Embryonic facial prominence (tissue), 1 donor: Measurements from ENCODE around the gene MSANTD2.

Source experiments
- DNase-seq: peaks from one replicate; pipeline ENCODE4 v3.0.0-alpha.2; 2016; ENCODE audit errors: extremely low spot score

MSANTD2 gene

GRCh38 chr11:124817036-124817435, 16.8 kb upstream of the MSANTD2 start:
- no peak for DNase-seq

GRCh38 chr11:124814739-124815138, 14.5 kb upstream of the MSANTD2 start:
- DNase-seq: no peak

GRCh38 chr11:124812876-124813275, 12.7 kb upstream of the MSANTD2 start:
- DNase-seq: no peak

DNA sequence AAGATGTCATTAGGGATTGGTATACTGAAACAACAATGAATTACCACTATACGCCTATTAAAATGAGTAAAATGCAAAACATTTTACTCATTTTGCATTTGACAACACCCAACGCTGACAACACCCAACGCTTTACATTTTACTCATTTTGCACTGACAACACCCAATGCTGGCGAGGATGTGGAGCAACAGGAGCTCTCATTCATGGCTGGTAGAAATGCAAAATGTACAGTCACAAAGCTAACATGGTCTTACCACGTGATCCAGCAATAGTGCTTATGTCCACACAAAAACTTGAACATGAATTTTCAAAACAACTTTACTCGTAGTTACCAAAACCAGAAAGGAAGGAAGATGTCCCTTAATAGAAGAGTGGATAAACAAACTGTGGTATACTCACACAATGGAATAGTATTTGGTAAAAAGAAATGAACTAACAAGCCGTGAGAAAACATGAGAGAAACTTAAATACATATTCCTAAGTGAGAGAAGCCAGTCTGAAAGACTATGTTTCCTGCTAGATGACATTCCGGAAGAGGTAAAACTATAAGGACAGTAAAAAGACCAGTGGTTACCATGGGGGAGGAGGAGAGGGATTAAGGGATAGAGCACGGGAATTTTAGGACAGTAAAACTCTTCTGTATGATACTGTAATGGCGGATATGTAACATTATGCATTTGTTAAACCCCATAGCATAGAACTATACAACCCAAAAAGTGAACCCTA, 11.4 kb upstream of the MSANTD2 start:
- no peak for DNase-seq

DNA sequence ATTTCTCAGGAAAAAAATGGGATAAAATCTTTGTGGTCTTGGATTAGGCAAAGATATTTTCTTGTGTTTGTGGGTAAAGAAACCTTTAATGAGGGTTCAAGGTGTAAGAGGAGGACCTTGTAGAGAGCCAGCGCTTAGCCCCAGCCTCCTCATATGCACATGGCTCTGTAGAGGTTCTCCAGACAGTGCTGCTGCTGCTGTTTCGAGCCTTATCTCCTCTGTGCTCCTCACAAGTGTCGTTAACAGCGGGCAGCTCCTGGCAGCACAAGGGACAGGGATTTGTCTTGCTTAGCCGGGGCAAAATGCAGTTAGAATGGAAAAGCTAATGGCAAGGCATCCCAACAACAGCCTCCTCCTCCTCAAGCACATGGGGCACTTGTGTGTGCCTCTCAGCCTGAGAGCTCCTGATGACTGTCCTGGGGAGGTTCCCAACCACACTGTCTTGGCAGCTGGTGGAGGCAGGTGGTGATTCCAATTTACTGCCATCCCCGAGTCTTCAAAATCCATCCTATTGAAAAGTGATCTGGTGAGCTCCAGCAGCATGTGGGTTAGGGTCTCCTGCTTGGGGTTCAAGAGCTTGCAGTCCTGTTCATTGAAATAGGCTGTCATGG, 7.6 kb upstream of the MSANTD2 start:
- DNase-seq: no peak

GRCh38 chr11:124807201-124807600, 7.0 kb upstream of the MSANTD2 start:
- DNase-seq: no peak

DNA sequence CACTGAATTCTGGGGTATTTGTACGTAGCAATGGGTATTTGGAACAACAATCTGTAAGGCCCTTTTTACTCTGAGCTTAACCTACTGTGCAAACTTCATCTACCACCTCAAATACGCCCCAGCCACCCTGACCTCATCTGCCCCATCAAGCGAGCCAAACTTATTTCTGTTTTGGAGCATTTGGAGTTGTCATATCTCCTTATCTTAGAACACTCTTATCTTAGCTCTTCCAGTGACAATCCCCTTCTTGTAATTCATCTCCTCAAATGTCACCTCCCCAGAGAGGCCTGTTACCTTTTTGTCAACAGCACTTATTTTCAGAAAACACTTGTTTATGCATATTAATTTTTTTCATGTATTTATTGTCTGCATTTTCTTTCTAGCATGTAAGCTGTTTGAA, 4.7 kb upstream of the MSANTD2 start:
- no peak for DNase-seq

DNA sequence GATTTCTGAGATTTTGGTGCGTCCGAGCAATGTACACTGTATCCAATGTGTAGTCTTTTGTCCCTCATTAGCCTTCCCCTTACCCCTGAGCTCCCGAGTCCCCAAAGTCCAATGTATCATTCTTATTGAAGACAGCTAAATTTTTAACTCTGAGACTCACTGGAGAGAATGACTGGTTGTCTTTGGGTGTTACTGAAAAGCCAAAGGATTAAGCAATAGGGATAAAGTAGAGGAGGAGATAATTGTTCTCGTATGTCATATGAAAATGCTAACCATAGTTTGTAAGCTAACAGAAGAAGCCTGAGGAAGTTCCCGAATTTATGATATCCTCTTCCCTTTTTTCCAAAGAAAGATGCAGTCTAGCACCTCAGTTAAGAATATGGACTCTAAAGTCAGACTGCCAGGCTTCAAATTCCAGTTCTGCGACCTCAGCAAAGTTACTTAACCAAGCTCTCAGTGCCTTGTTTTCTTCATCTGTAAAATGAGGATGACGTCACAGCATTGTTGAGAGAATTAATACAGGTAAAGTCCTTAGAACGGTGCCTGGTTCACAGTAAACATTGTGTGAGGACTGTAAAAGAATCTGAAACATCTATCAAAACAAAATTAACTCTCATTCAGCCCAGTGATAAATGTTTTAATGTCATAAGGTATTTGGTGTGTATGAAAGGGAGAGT, 1.6 kb upstream of the MSANTD2 start:
- DNase-seq: no peak

GRCh38 chr11:124801014-124801413, 808 bp upstream of the MSANTD2 start:
- DNase-seq: no peak

DNA sequence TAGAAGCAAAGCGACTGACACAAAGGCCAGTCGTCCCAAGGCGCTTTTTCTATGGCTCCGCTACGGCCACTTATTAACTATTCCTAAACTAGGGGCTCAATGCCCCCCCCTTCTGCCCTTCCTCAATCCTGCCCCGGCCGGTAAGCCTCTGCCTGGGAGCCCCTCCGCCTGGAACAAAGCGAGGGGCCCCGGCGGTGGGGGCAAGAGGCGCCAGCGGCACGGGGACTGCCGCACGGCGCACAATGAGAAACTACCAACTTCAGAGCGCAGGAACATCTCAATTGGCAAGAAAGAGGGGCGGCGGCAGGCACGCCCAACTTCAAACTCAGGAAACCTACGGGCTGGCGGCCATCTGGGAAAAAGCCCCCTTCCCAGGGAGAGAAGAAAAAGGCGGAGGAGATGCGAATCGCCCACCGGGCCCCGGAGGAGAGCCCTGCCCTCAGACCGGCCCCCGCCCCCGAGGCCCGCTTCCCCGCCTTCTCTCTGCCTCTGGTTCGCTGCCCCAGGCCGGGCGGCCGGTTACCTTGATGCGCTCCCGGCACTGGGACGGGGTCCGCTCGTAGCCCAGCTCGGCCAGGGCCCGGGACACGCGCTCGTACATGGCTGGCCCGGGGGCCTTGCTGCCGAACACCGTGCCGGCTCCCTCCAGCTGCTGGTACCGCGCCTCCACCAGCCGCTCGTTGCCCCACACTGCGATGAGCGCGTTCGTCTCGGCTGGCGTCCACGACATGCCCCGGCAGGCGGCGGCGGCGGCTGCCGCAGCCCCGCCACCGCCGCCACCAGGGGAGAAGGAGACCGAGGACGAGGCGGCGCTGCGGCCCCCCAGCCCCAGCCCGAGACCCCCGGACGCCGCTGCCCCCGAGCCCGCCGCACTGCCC, 619 bp downstream of the MSANTD2 start:
- DNase-seq: peak; percentile 6

- DNase-seq: peak; percentile 9
Measured at GRCh38 chr11:124798991-124799347, 1.2 kb downstream of the MSANTD2 start.

DNA sequence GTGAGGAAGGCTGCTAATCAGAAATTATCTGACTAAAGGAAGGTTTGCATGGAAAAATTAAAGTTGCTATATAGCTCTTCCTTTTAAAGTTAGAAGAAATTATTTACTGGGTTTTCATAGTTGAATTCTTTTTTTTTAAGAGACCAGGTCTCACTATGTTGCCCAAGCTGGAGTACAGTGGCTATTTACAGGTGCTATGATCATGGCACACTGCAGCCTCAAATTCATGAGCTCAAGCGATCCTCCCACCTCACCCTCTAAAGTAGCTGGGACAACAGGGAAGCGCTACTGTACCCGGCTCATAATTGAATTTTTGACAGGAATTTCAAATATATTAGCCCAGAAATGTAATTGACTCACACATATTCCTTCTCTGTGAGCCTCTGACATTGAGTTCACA, 3.9 kb downstream of the MSANTD2 start:
- no peak for DNase-seq

GRCh38 chr11:124793466-124794278, 6.5 kb downstream of the MSANTD2 start:
- DNase-seq: no peak

- DNase-seq: no peak
Measured at GRCh38 chr11:124791626-124792341, 8.4 kb downstream of the MSANTD2 start.

GRCh38 chr11:124788521-124788920, 11.7 kb downstream of the MSANTD2 start:
- no peak for DNase-seq

GRCh38 chr11:124784051-124784450, 16.2 kb downstream of the MSANTD2 start:
- no peak for DNase-seq

- DNase-seq: no peak
Measured at GRCh38 chr11:124783002-124783401, 17.2 kb downstream of the MSANTD2 start.

GRCh38 chr11:124779568-124779967, 20.6 kb downstream of the MSANTD2 start:
- no peak for DNase-seq

- no peak for DNase-seq
Measured at GRCh38 chr11:124778281-124778680, 21.9 kb downstream of the MSANTD2 start.

DNA sequence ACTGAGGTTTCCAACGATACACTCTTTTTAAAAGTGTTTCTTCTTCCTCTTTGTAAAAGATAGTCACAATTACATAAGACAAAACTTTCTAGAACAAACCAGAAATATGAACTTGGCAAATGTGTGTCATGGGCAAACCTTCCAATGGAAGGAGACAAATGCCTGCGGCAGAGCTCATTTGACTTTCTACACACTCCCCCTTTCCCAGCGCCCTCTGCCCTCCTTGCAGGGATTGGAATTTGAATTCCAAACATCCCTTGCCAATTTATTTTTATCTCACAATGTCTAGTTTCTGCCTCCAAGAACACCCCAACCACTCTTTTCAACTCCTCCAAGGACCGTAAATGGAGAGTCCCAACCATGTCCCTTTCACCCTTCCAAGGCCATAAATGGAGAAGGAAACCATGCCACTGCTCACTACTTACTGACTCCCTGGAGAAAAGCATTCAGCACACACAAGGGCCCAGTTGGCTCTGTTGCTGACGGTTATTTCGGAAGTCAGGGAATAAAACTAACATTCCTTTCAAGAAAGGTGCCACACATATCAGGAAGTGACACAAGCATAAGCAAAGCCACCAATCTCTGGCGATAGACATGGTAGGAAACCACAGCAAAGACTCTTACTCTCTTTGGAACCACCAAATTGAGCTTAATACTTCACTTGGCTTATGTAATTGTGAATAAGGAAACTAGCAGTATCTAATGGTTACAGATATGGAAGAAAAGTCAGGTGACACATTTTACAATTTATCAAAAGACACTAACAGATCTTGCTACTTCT, 23.2 kb downstream of the MSANTD2 start:
- no peak for DNase-seq
